PC-3 (cell line): ENCODE measurements around the gene DCTN3. TPM values are rescaled to one million over a fixed set of nuclear protein-coding genes. Genes with fewer than 3 reads are reported as not detected.
A peak's percentile ranks its signal among the peaks of the same experiment; 100 is the strongest.

Experiments used
- ATAC-seq: fragments of 200-7000 bp; cut with Tn5 transposase; 2 replicates; pipeline ENCODE4 v1.9.1; 2020; ENCODE audit warnings: mild to moderate bottlenecking, moderate library complexity
- BruUV-seq: library from RNA; stranded (reverse); fragments of 400-500 nt; replicated peaks from 2 replicates; lab custom pipeline; 2021; lab: Mats Ljungman, UMichigan
- CTCF ChIA-PET: fragments of 300-600 bp; sonication (Branson Sonifier 250); formaldehyde crosslinking; loops from one replicate; lab custom pipeline; 2022; ENCODE audit warnings: antibody characterized with exemption; lab: Charles Lee
- POLR2A ChIA-PET: fragments of 300-600 bp; sonication (Branson Sonifier 250); formaldehyde crosslinking; loops from one replicate; lab custom pipeline; 2022; ENCODE audit warnings: antibody characterized with exemption; ENCODE audit not compliant: unreplicated experiment; lab: Charles Lee
- DNase-seq: peaks from one replicate; pipeline ENCODE4 v3.0.0-alpha.2; 2015
- H2AFZ ChIP-seq: fragments of 300-600 bp; sonication (generic); 2 replicates; pipeline ENCODE4 v1.6.0; 2016; ENCODE audit warnings: antibody characterized with exemption, low read length
- H3F3A ChIP-seq: fragments of 300-600 bp; sonication (generic); one replicate; pipeline ENCODE4 v1.6.0; 2017; ENCODE audit warnings: antibody characterized with exemption, low read length, control low read depth, mild to moderate bottlenecking; ENCODE audit not compliant: unreplicated experiment
- H3K27ac ChIP-seq: fragments of 300-600 bp; sonication (generic); 2 replicates; pipeline ENCODE4 v1.5.1; 2016; ENCODE audit warnings: mild to moderate bottlenecking, low read length
- H3K27me3 ChIP-seq: fragments of 300-600 bp; sonication (generic); 2 replicates; pipeline ENCODE4 v1.6.1; 2016; ENCODE audit warnings: low read length, mixed read lengths
- H3K36me3 ChIP-seq: fragments of 300-600 bp; sonication (generic); 2 replicates; pipeline ENCODE4 v1.6.1; 2016; ENCODE audit warnings: low read depth, mixed run types, low read length, mixed read lengths
- H3K4me1 ChIP-seq: fragments of 300-600 bp; sonication (generic); 2 replicates; pipeline ENCODE4 v1.5.1; 2016; ENCODE audit warnings: low read length; ENCODE audit not compliant: insufficient read depth
- H3K4me2 ChIP-seq: fragments of 300-600 bp; sonication (generic); 2 replicates; pipeline ENCODE4 v1.6.0; 2016; ENCODE audit warnings: low read length
- H3K4me3 ChIP-seq: fragments of 300-600 bp; sonication (generic); 2 replicates; pipeline ENCODE4 v1.5.1; 2016; ENCODE audit warnings: mild to moderate bottlenecking, low read length, mixed read lengths
- H3K79me2 ChIP-seq: fragments of 300-600 bp; sonication (generic); 2 replicates; pipeline ENCODE4 v1.6.1; 2017; ENCODE audit warnings: low read length, mixed read lengths
- H3K9ac ChIP-seq: fragments of 300-600 bp; sonication (generic); 2 replicates; pipeline ENCODE4 v1.6.0; 2016; ENCODE audit warnings: mild to moderate bottlenecking, low read length
- H3K9me2 ChIP-seq: fragments of 300-600 bp; sonication (generic); replicated peaks from 2 replicates; pipeline ENCODE4 v1.6.1; 2016; ENCODE audit warnings: mixed run types, low read length, mixed read lengths
- H3K9me3 ChIP-seq: fragments of 300-600 bp; sonication (generic); 2 replicates; pipeline ENCODE4 v1.6.1; 2016; ENCODE audit warnings: low read length, mixed read lengths
- H4K20me1 ChIP-seq: fragments of 300-600 bp; sonication (generic); 2 replicates; pipeline ENCODE4 v1.6.1; 2016; ENCODE audit warnings: low read length, mixed read lengths
- EZH2 ChIP-seq: fragments of 300-600 bp; sonication (generic); IDR thresholded peaks from one replicate; pipeline ENCODE4 v1.6.1; 2017; ENCODE audit warnings: antibody characterized with exemption, mild to moderate bottlenecking, low read length; ENCODE audit not compliant: unreplicated experiment
- EZH2phosphoT487 ChIP-seq: fragments of 300-600 bp; sonication (generic); IDR thresholded peaks from 2 replicates; pipeline ENCODE4 v1.6.1; 2018; ENCODE audit warnings: mild to moderate bottlenecking, antibody characterized with exemption, low read length, borderline replicate concordance
- intact Hi-C: fragments of 100-400 bp; cut with micrococcal nuclease; formaldehyde crosslinking; loops from 2 replicates; pipeline ENCODE4 v1.9.0; 2023
- total RNA-seq: library from RNA; depleted of rRNA; stranded (reverse); fragments of >200 nt; gene quantifications from 2 replicates; pipeline ENCODE4 v1.2.3, GENCODE V29; 2014
- TF ChIP-seq, protein P1 (sequence below): fragments of 300-600 bp; sonication (generic); conservative IDR thresholded peaks from 2 replicates; pipeline ENCODE4 v1.5.1; 2017; ENCODE audit warnings: antibody characterized with exemption, low read depth, mild to moderate bottlenecking, low read length

Gene DCTN3
- total RNA-seq, 1 experiment from 2014 or later: 102 TPM

DNA sequence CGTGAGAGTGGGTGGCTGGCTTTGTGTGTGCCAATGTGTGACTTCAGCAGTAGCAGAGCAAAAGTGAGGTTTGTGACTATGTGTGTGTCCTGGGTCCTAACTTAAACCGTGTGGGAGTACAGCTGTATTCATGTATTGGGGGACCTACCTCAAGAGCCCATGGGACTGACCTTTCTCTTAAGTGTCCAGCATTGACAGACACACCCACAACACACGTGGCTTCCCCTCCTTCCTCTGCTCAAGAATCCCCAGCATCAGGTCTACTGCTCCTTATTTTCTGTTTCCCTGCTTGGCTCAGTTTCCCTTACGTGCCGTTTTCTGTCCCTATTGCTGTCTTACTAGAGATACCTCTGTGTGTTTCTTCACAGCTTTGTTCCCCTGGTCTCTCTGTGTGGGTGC is 32.3 kb upstream of the DCTN3 start:
- ATAC-seq: no peak

DNA sequence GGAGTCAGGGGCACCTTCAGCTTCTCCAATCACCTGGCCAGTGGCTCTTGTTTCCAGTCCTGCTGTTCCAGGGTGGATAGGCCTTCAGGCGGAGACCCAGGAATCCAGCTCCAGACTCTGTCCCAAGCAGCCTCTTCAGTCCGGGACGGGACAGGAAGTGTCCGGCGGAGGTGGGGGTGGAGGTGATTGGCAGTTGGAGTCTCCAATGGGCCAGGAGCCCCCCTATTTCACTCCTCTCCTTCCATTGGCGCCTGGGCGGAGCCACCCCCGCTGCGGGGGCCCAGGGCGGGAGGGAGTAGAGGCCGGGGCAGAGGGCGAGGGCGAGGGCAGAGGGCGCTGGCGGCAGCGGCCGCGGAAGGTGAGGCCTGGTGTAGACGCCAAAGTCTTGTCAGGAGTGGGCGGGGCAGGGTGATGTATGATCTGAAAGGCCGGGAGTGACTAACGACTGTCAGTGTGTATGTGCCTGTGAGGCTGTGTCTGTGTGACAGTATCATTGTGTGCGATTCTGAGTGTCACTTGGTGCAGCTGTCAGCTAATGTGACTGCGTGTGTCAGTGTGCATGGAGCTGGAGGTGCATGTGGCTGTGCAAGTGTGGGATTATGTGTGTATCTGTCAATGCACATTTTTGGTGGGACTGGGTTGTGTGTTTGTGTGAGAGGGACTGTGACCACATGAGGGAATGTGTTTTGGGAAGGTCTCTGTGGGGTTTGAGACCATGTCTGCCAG is 31.7 kb upstream of the DCTN3 start, which contains the start of gene IL11RA:
TSS of gene IL11RA (plus strand) at position 310 of the 726 bp plus-strand sequence. CDS start 3,033 bp downstream, outside the sequence.
- Histone ChIP-seq H3F3A (no peaks in the 10 kb centered on the region), H3K9me3 (no peaks in the 10 kb centered on the region), H2AFZ (peak within 1 kb of the TSS; percentile 78), H3K4me3 (peak within 1 kb of the TSS; percentile 61), H3K9ac (peak within 1 kb of the TSS; percentile 18; the same call in 1 of the 2 replicates), H3K36me3 (no peaks in the 10 kb centered on the region), H3K9me2 (no peaks in the 10 kb centered on the region), H3K79me2 (peaks cover 7% of the 10 kb centered on the region; the same call in 1 of the 2 replicates), H4K20me1 (no peaks in the 10 kb centered on the region), H3K4me1 (peaks cover 22% of the 10 kb centered on the region; the same call in 1 of the 2 replicates), H3K4me2 (peak within 1 kb of the TSS; percentile 89), H3K27ac (peak within 1 kb of the TSS; percentile 29; the same call in 1 of the 2 replicates), H3K27me3 (no peaks in the 10 kb centered on the region)
- POLR2A ChIA-PET: interaction anchor here (1.0 kb wide), 1 partner anchor 13 kb away, joined by 5 read pairs; no protein-coding TSS in a partner anchor
- ATAC-seq (peak; percentile 92), DNase-seq (peak; percentile 68)
- no TSS peak for BruUV-seq
- CTCF ChIA-PET: no interaction called here
- intact Hi-C loops: no loop called here
- TF ChIP-seq EZH2 (no peak), EZH2phosphoT487 (no peak)
- TF ChIP-seq, protein P1, sequence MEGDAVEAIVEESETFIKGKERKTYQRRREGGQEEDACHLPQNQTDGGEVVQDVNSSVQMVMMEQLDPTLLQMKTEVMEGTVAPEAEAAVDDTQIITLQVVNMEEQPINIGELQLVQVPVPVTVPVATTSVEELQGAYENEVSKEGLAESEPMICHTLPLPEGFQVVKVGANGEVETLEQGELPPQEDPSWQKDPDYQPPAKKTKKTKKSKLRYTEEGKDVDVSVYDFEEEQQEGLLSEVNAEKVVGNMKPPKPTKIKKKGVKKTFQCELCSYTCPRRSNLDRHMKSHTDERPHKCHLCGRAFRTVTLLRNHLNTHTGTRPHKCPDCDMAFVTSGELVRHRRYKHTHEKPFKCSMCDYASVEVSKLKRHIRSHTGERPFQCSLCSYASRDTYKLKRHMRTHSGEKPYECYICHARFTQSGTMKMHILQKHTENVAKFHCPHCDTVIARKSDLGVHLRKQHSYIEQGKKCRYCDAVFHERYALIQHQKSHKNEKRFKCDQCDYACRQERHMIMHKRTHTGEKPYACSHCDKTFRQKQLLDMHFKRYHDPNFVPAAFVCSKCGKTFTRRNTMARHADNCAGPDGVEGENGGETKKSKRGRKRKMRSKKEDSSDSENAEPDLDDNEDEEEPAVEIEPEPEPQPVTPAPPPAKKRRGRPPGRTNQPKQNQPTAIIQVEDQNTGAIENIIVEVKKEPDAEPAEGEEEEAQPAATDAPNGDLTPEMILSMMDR: no peak

More for the DNA sequence above, 32.3 kb upstream of the DCTN3 start:
- Histone ChIP-seq H4K20me1 (no peaks in the 10 kb centered on the region), H3K4me2 (peak overlapping the region; percentile 89), H3K79me2 (peaks cover 1% of the 10 kb centered on the region; the same call in 1 of the 2 replicates), H3K9ac (peak overlapping the region; percentile 18; the same call in 1 of the 2 replicates), H3K9me3 (no peaks in the 10 kb centered on the region), H3K4me3 (peak overlapping the region; percentile 61), H3K9me2 (no peaks in the 10 kb centered on the region), H3K36me3 (no peaks in the 10 kb centered on the region), H2AFZ (peak overlapping the region; percentile 78), H3K27me3 (no peaks in the 10 kb centered on the region), H3K4me1 (peaks cover 16% of the 10 kb centered on the region; the same call in 1 of the 2 replicates), H3F3A (no peaks in the 10 kb centered on the region), H3K27ac (no peak overlapping the region)
- CTCF ChIA-PET: no interaction called here
- DNase-seq: no peak
- no peak for TF ChIP-seq EZH2
- POLR2A ChIA-PET: no interaction called here
- intact Hi-C loops: no loop called here
- BruUV-seq: no TSS peak

DNA sequence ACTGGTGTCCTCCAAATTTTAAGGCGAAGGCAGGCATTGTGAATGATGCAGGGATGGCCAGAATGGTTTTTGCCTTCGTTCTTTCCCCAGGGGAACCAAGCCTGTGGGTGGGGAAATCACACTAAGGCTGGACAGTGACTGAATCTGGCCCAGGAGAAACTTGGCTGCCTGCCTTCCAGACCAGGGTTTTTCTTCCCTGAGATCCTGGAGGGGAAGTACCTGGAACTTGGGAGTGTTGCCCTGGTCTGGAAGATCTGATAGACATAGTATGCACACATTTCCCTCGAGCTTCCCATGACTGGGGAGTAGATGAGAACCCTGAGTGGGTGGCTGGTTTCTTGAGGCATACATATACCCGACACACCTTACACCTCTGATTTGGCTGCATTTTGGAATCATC is 31.0 kb upstream of the DCTN3 start:
- no peak for ATAC-seq
- H3K9me2 ChIP-seq: no peaks in the 10 kb centered on the region
- H3K9me3 ChIP-seq: no peaks in the 10 kb centered on the region
- no peaks in the 10 kb centered on the region for H3F3A ChIP-seq
- no peaks in the 10 kb centered on the region for H3K36me3 ChIP-seq
- BruUV-seq: TSS peak; percentile 97
- POLR2A ChIA-PET: interaction anchor here (1.0 kb wide), 1 partner anchor 14 kb away, joined by 5 read pairs; no protein-coding TSS in a partner anchor
- intact Hi-C loops: no loop called here
- H4K20me1 ChIP-seq: no peaks in the 10 kb centered on the region
- peak overlapping the region; percentile 89 for H3K4me2 ChIP-seq
- H3K27me3 ChIP-seq: no peaks in the 10 kb centered on the region
- no peak for DNase-seq
- peak overlapping the region; percentile 29; the same call in 1 of the 2 replicates for H3K27ac ChIP-seq
- H3K79me2 ChIP-seq: peaks cover 10% of the 10 kb centered on the region; the same call in 1 of the 2 replicates
- peak overlapping the region; percentile 18; the same call in 1 of the 2 replicates for H3K9ac ChIP-seq
- TF ChIP-seq, protein P1: no peak
- TF ChIP-seq EZH2: no peak
- TF ChIP-seq EZH2phosphoT487: no peak
- H3K4me3 ChIP-seq: peak overlapping the region; percentile 61; the same call in 1 of the 2 replicates
- H2AFZ ChIP-seq: peak overlapping the region; percentile 78
- peaks cover 23% of the 10 kb centered on the region; the same call in 1 of the 2 replicates for H3K4me1 ChIP-seq
- CTCF ChIA-PET: no interaction called here
